SK-N-SH (cell line): Measurements from ENCODE around the gene MCF2L. TPM values are rescaled to one million over a fixed set of nuclear protein-coding genes. Genes with fewer than 3 reads are reported as not detected.

Experiments used
- CTCF ChIA-PET: fragments of 300-600, 350-600 bp; formaldehyde crosslinking; extraction: SDS; loops from one replicate; lab custom pipeline; 2021; lab: Yijun Ruan, JAX
- POLR2A ChIA-PET: fragments of 350-600 bp; sonication (Branson Sonifier 250); formaldehyde crosslinking; extraction: SDS; loops from one replicate; lab custom pipeline; 2020; ENCODE audit warnings: antibody characterized with exemption, inconsistent platforms; lab: Yijun Ruan, JAX
- DNase-seq: peaks from one replicate; pipeline ENCODE4 v3.0.0; 2012
- H2AFZ ChIP-seq: fragments of 200-600 bp; sonication (generic); 2 replicates; pipeline ENCODE4 v1.8.1; 2016; ENCODE audit warnings: antibody characterized with exemption, mild to moderate bottlenecking, low read depth
- H3F3A ChIP-seq: fragments of 200-600 bp; sonication (generic); replicated peaks from 2 replicates; pipeline ENCODE3; 2016; ENCODE audit warnings: antibody characterized with exemption, mild to moderate bottlenecking; ENCODE audit not compliant: insufficient read depth
- H3K27ac ChIP-seq, 2 experiments: fragments of 200-500 bp in 1 of 2; fragments of 200-600 bp in 1 of 2; sonication (Bioruptor generic) in 1 of 2; sonication (generic), shearing (Covaris generic) in 1 of 2; 2 replicates each; pipeline versions ENCODE4 v1.5.1 to v1.6.1; 2014 to 2016; ENCODE audit warnings: low read depth in 2 of 2, inconsistent platforms in 1 of 2, low read length in 1 of 2, mild to moderate bottlenecking in 1 of 2, mixed read lengths in 1 of 2
- H3K27me3 ChIP-seq: fragments of 200-600 bp; sonication (generic), shearing (Covaris generic); 2 replicates; pipeline ENCODE4 v1.6.1; 2016; ENCODE audit warnings: mixed run types; ENCODE audit not compliant: insufficient read depth
- H3K36me3 ChIP-seq, 2 experiments: fragments of 200-500 bp in 1 of 2; fragments of 200-600 bp in 1 of 2; sonication (Bioruptor generic) in 1 of 2; sonication (generic) in 1 of 2; replicated peaks in 1 of 2; 2 replicates each; pipeline versions ENCODE3 to v1.5.1; 2014 to 2016; ENCODE audit warnings: low read length in 1 of 2, mild to moderate bottlenecking in 1 of 2; ENCODE audit not compliant: insufficient read depth in 2 of 2, control insufficient read depth in 1 of 2
- H3K4me1 ChIP-seq, 2 experiments: fragments of 200-500 bp in 1 of 2; fragments of 200-600 bp in 1 of 2; sonication (Bioruptor generic) in 1 of 2; sonication (generic), shearing (Covaris generic) in 1 of 2; 2 replicates each; pipeline versions ENCODE4 v1.5.1 to v1.6.1; 2014 to 2016; ENCODE audit warnings: low read depth in 1 of 2, low read length in 1 of 2, mixed run types in 1 of 2; ENCODE audit not compliant: insufficient read depth in 2 of 2, control insufficient read depth in 1 of 2
- H3K4me2 ChIP-seq: fragments of 200-600 bp; sonication (generic), shearing (Covaris generic); 2 replicates; pipeline ENCODE4 v1.6.1; 2017; ENCODE audit warnings: mixed run types
- H3K4me3 ChIP-seq, 2 experiments: fragments of 200-500 bp in 1 of 2; fragments of 200-600 bp in 1 of 2; sonication (Bioruptor generic) in 1 of 2; sonication (generic), shearing (Covaris generic) in 1 of 2; 2 replicates each; pipeline versions ENCODE4 v1.5.1 to v1.8.1; 2014 to 2016; ENCODE audit warnings: low read depth in 2 of 2, inconsistent platforms in 1 of 2, low read length in 1 of 2, mild to moderate bottlenecking in 1 of 2, mixed read lengths in 1 of 2, moderate library complexity in 1 of 2
- H3K79me2 ChIP-seq: fragments of 200-600 bp; sonication (generic); 2 replicates; pipeline ENCODE4 v1.8.1; 2017; ENCODE audit warnings: mild to moderate bottlenecking; ENCODE audit not compliant: insufficient read depth
- H3K9ac ChIP-seq: fragments of 200-600 bp; sonication (generic); 2 replicates; pipeline ENCODE4 v1.6.1; 2017; ENCODE audit warnings: mixed run types
- H3K9me2 ChIP-seq: fragments of 200-600 bp; sonication (generic); 2 replicates; pipeline ENCODE4 v1.6.1; 2017; ENCODE audit warnings: mixed run types
- H3K9me3 ChIP-seq: fragments of 200-600 bp; sonication (generic); 2 replicates; pipeline ENCODE4 v1.6.1; 2017; ENCODE audit warnings: mixed run types, mild to moderate bottlenecking, moderate library complexity
- H4K20me1 ChIP-seq: fragments of 200-600 bp; sonication (generic); 2 replicates; pipeline ENCODE4 v1.6.1; 2017; ENCODE audit warnings: mild to moderate bottlenecking, mixed run types; ENCODE audit not compliant: insufficient read depth
- CHD2 ChIP-seq: fragments of 150-350 bp; IDR thresholded peaks from 2 replicates; pipeline ENCODE4 v1.6.1; 2018; ENCODE audit warnings: low read length; ENCODE audit not compliant: partially characterized antibody
- ELF1 ChIP-seq: IDR thresholded peaks from 2 replicates; pipeline ENCODE4 v1.4.0; 2012
- EZH2phosphoT487 ChIP-seq: fragments of 200-600 bp; sonication (generic); IDR thresholded peaks from 2 replicates; pipeline ENCODE4 v1.6.1; 2017; ENCODE audit warnings: low read depth, mixed run types, mild to moderate bottlenecking, antibody characterized with exemption, moderate library complexity, borderline replicate concordance
- FOXM1 ChIP-seq: IDR thresholded peaks from 2 replicates; pipeline ENCODE4 v1.4.0; 2012; ENCODE audit warnings: low read depth, mild to moderate bottlenecking
- GATA2 ChIP-seq: sonication (generic); formaldehyde crosslinking; IDR thresholded peaks from 2 replicates; pipeline ENCODE4 v1.5.0; 2020; ENCODE audit warnings: mild to moderate bottlenecking, missing genetic modification reagents
- JUND ChIP-seq: IDR thresholded peaks from 2 replicates; pipeline ENCODE4 v1.4.0; 2012
- PBX3 ChIP-seq: IDR thresholded peaks from 2 replicates; pipeline ENCODE4; 2012
- RCOR1 ChIP-seq: fragments of 150-350 bp; IDR thresholded peaks from 2 replicates; pipeline ENCODE4 v1.6.1; 2017; ENCODE audit warnings: antibody characterized with exemption, low read length
- REST ChIP-seq: IDR thresholded peaks from 2 replicates; pipeline ENCODE4 v1.6.1; 2012; ENCODE audit warnings: mild to moderate bottlenecking, low read depth, low read length, moderate library complexity
- RFX5 ChIP-seq: IDR thresholded peaks from 2 replicates; pipeline ENCODE4 v1.6.1; 2012; ENCODE audit warnings: mild to moderate bottlenecking, improper control_type of control experiment, low read length
- RXRA ChIP-seq: IDR thresholded peaks from 2 replicates; pipeline ENCODE4 v1.4.0; 2012; ENCODE audit warnings: low read depth, mild to moderate bottlenecking, borderline replicate concordance
- TAF1 ChIP-seq: IDR thresholded peaks from 2 replicates; pipeline ENCODE4 v1.6.1; 2012; ENCODE audit warnings: low read depth, mild to moderate bottlenecking, low read length, moderate library complexity, borderline replicate concordance
- USF1 ChIP-seq: IDR thresholded peaks from 2 replicates; pipeline ENCODE4 v1.4.0; 2012; ENCODE audit warnings: low read depth, borderline replicate concordance
- USF2 ChIP-seq: fragments of 150-350 bp; IDR thresholded peaks from 2 replicates; pipeline ENCODE4 v1.6.1; 2017; ENCODE audit warnings: antibody characterized with exemption, low read length, low read depth, borderline replicate concordance
- WGBS: methylation state at CpG from one replicate; pipeline ENCODE4 v1.1.6; 2017; ENCODE audit warnings: low lambda C conversion rate; 5-methylcytosine and 5-hydroxymethylcytosine counted together
- polyA plus RNA-seq, 3 experiments: library from polyadenylated mRNA; depleted of rRNA; stranded (reverse); fragments of >200 nt; gene quantifications; 2 replicates each; pipeline ENCODE4 v1.2.3, GENCODE V29; 2012

Gene MCF2L
- polyA plus RNA-seq, 1 of the 3 experiments (the other 2 are of a cell fraction) = 0.56 TPM

GRCh38 chr13:112971288-112971643 lies 2.3 kb downstream of the MCF2L start (continued):
- TF ChIP-seq USF2 (no peak), FOXM1 (no peak), RXRA (no peak), ELF1 (no peak), USF1 (no peak)

- no peak for DNase-seq
- no peak overlapping the region for H3K4me3 ChIP-seq
- no peaks in the 10 kb centered on the region for H3K79me2 ChIP-seq
- no peak overlapping the region for H3K4me2 ChIP-seq
- POLR2A ChIA-PET = no interaction called here
- no peaks in the 10 kb centered on the region for H3F3A ChIP-seq
- 8% methylated on average over 1 of the region's 1 CpG for whole genome bisulfite sequencing
- H3K27me3 ChIP-seq = peaks cover 24% of the 10 kb centered on the region
- TF ChIP-seq PBX3 = no peak
- no peak for TF ChIP-seq USF2
- TF ChIP-seq, all 33 proteins: peak for 0
- Histone ChIP-seq H2AFZ (no peak overlapping the region), H3K9me2 (no peaks in the 10 kb centered on the region), H3K36me3 (no peaks in the 10 kb centered on the region), H3K9me3 (no peaks in the 10 kb centered on the region), H3K27ac (no peak overlapping the region), H4K20me1 (no peaks in the 10 kb centered on the region), H3K9ac (no peak overlapping the region), H3K4me1 (peaks cover 0 to 20% of the 10 kb centered on the region in 2 experiments; a peak in 2 of 4 replicates)
- CTCF ChIA-PET = interaction anchor here (1.5 to 1.7 kb wide), 2 partner anchors 41 to 57 kb away, joined by 4 to 8 read pairs; no protein-coding TSS in a partner anchor
Observed at GRCh38 chr13:112972258-112972657, 3.2 kb downstream of the MCF2L start.

- peaks cover 0 to 17% of the 10 kb centered on the region in 2 experiments; a peak in 2 of 4 replicates for H3K4me1 ChIP-seq
- no peaks in the 10 kb centered on the region for H3F3A ChIP-seq
- H4K20me1 ChIP-seq = no peaks in the 10 kb centered on the region
- no peaks in the 10 kb centered on the region for H3K36me3 ChIP-seq
- WGBS = 75% methylated on average over 19 of the region's 19 CpGs
- H3K27ac ChIP-seq = no peak overlapping the region
- CTCF ChIA-PET = interaction anchor here (1.5 to 1.9 kb wide), 3 partner anchors 30 to 56 kb away, joined by 4 to 8 read pairs (median 7); no protein-coding TSS in a partner anchor
- H3K79me2 ChIP-seq = no peaks in the 10 kb centered on the region
- H3K9me3 ChIP-seq = no peaks in the 10 kb centered on the region
- no peak overlapping the region for H2AFZ ChIP-seq
- H3K4me3 ChIP-seq = no peak overlapping the region
- TF ChIP-seq CHD2 = no peak
- TF ChIP-seq EZH2phosphoT487 = no peak
- no peak for TF ChIP-seq RFX5
- TF ChIP-seq RCOR1 = no peak
- TF ChIP-seq JUND = no peak
- TF ChIP-seq TAF1 = no peak
- no peak for TF ChIP-seq GATA2 (CRISPR knock-in tag)
- no peak for TF ChIP-seq REST
- peaks cover 24% of the 10 kb centered on the region for H3K27me3 ChIP-seq
- POLR2A ChIA-PET = no interaction called here
- no peak overlapping the region for H3K9ac ChIP-seq
- no peak for DNase-seq
- no peak overlapping the region for H3K4me2 ChIP-seq
- H3K9me2 ChIP-seq = no peaks in the 10 kb centered on the region
Observed at GRCh38 chr13:112972867-112973576, 4.0 kb downstream of the MCF2L start.
